Stomach (tissue), 4 donors: ENCODE results near the gene UTP11.

Source experiments
- POLR2AphosphoS5 ChIP-seq, 3 donors: sonication (generic); formaldehyde crosslinking; IDR thresholded peaks; one replicate each; pipeline ENCODE4 v1.6.1; 2016; ENCODE audit warnings: antibody characterized with exemption in 3 of 3
- TF ChIP-seq, protein P1 (sequence below), 7 experiments: fragments of 450-650 bp in 4 of 7; fragments of 200-600 bp in 3 of 7; sonication (generic) in 3 of 7; IDR thresholded peaks; one replicate each; pipeline ENCODE4 v1.5.1; 2016 to 2019; ENCODE audit warnings: antibody characterized with exemption in 7 of 7, control low read depth in 2 of 7, mild to moderate bottlenecking in 1 of 7

DNA sequence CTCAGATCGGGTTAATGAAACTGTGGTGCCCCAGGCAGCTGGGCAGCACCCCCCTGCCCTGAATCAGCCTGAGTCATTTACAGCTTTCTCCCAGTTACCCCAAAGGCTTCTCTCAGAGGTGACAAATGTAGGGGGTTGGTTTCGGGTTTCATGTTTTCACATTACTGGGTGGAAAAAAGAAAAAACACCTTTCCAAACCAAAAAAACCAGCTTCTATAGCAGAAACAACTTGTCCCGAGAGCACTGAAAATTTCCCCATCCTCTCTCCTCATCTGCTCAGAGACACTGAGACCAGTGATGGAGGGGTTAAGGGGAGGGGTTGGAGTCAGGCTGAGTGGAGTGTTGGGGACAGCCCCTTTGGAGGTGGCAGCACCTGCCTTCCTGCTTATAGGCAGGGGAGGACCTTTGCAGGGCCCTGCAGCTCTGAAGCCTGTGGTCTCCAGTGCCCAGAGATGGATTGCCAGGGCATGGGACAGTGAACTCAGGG lies 15.6 kb downstream of the UTP11 start:
- TF ChIP-seq, protein P1, sequence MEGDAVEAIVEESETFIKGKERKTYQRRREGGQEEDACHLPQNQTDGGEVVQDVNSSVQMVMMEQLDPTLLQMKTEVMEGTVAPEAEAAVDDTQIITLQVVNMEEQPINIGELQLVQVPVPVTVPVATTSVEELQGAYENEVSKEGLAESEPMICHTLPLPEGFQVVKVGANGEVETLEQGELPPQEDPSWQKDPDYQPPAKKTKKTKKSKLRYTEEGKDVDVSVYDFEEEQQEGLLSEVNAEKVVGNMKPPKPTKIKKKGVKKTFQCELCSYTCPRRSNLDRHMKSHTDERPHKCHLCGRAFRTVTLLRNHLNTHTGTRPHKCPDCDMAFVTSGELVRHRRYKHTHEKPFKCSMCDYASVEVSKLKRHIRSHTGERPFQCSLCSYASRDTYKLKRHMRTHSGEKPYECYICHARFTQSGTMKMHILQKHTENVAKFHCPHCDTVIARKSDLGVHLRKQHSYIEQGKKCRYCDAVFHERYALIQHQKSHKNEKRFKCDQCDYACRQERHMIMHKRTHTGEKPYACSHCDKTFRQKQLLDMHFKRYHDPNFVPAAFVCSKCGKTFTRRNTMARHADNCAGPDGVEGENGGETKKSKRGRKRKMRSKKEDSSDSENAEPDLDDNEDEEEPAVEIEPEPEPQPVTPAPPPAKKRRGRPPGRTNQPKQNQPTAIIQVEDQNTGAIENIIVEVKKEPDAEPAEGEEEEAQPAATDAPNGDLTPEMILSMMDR (IDR thresholded peaks at IDR 0.05): no peak
- no peak for TF ChIP-seq POLR2AphosphoS5 (IDR thresholded peaks at IDR 0.05)
